HepG2 (cell line): Measurements from ENCODE around the gene KRT81. TPM values are rescaled to one million over a fixed set of nuclear protein-coding genes. Genes with fewer than 3 reads are reported as not detected.
A peak's percentile ranks its signal among the peaks of the same experiment; 100 is the strongest.
"Not testable (repeated sequence)": the region's sequence is repeated elsewhere in the genome, so short reads cannot be mapped to it uniquely, and the experiment has no call there.

Experiments
- ATAC-seq: fragments of 200-7000 bp; cut with Tn5 transposase; 3 replicates; pipeline ENCODE4 v1.9.1; 2020; ENCODE audit warnings: mild to moderate bottlenecking, moderate library complexity
- BruUV-seq: library from RNA; stranded (reverse); fragments of 400-500 nt; replicated peaks from 2 replicates; lab custom pipeline; 2021; lab: Mats Ljungman, UMichigan
- CTCF ChIA-PET: fragments of 300-600 bp; formaldehyde crosslinking; extraction: SDS; loops from one replicate; lab custom pipeline; 2021; ENCODE audit warnings: low total read pairs, inconsistent platforms, low intra/inter-chr PET ratio; lab: Yijun Ruan, JAX
- POLR2A ChIA-PET: fragments of 350-600 bp; sonication (Branson Sonifier 250); formaldehyde crosslinking; loops from one replicate; lab custom pipeline; 2020; ENCODE audit warnings: antibody characterized with exemption, inconsistent platforms; lab: Yijun Ruan, JAX
- DNase-seq: peaks from one replicate; pipeline ENCODE4 v3.0.0-alpha.2; 2015; ENCODE audit warnings: low spot score
- FAIRE-seq: peaks from 3 replicates; lab custom pipeline; 2011; peaks lifted over from hg19 to GRCh38; lab: Jason Lieb, UNC
- H2AFZ ChIP-seq: one replicate; pipeline ENCODE4 v1.6.1; 2011; ENCODE audit warnings: low read length, inconsistent platforms
- H3K27ac ChIP-seq: fragments of 300-600 bp; 3 replicates; pipeline ENCODE4 v1.8.0; 2011; ENCODE audit warnings: mixed run types, mild to moderate bottlenecking, mixed read lengths, low read length, inconsistent platforms; ENCODE audit not compliant: insufficient read depth; ENCODE audit errors: extremely low read length
- H3K27me3 ChIP-seq, 2 experiments: fragments of 200-600 bp in 1 of 2; 2 replicates in 1 of 2; 3 replicates in 1 of 2; pipeline versions ENCODE4 v1.6.0 to v1.8.0; 2011; ENCODE audit warnings: low read length in 2 of 2, mild to moderate bottlenecking in 2 of 2, moderate library complexity in 2 of 2, inconsistent platforms in 1 of 2; ENCODE audit not compliant: insufficient read depth in 2 of 2, control insufficient read depth in 1 of 2
- H3K36me3 ChIP-seq, 2 experiments: fragments of 200-600 bp in 1 of 2; replicated peaks in 1 of 2; 2 replicates in 1 of 2; 3 replicates in 1 of 2; pipeline versions ENCODE4 v1.5.1 to v1.8.0; 2011; ENCODE audit warnings: low read length in 2 of 2, inconsistent platforms in 1 of 2; ENCODE audit not compliant: insufficient read depth in 2 of 2, control insufficient read depth in 1 of 2
- H3K4me1 ChIP-seq: 2 replicates; pipeline ENCODE4 v1.5.1; 2012; ENCODE audit warnings: low read length, inconsistent platforms; ENCODE audit not compliant: insufficient read depth
- H3K4me2 ChIP-seq: 2 replicates; pipeline ENCODE4 v1.6.0; 2011; ENCODE audit warnings: low read depth, low read length, inconsistent platforms
- H3K4me3 ChIP-seq, 3 experiments: fragments of 200-600 bp in 1 of 3; sonication (generic), shearing (Covaris generic) in 1 of 3; replicated peaks in 1 of 3; 2 replicates each; pipeline ENCODE4 v1.5.1; 2011 to 2016; ENCODE audit warnings: low read length in 3 of 3, inconsistent platforms in 2 of 3, low read depth in 2 of 3, mild to moderate bottlenecking in 2 of 3, control low read depth in 1 of 3, mixed read lengths in 1 of 3; ENCODE audit not compliant: insufficient read depth in 1 of 3
- H3K79me2 ChIP-seq: one replicate; pipeline ENCODE4 v1.6.1; 2011; ENCODE audit warnings: low read length, inconsistent platforms; ENCODE audit not compliant: insufficient read depth
- H3K9ac ChIP-seq: 2 replicates; pipeline ENCODE4 v1.6.0; 2011; ENCODE audit warnings: mild to moderate bottlenecking, low read depth, low read length, inconsistent platforms; ENCODE audit not compliant: insufficient read depth
- H3K9me3 ChIP-seq: 2 replicates; pipeline ENCODE4 v1.5.1; 2012; ENCODE audit warnings: mild to moderate bottlenecking, low read length
- H4K20me1 ChIP-seq: 2 replicates; pipeline ENCODE4 v1.6.0; 2011; ENCODE audit warnings: inconsistent platforms, mild to moderate bottlenecking, low read length, moderate library complexity; ENCODE audit not compliant: insufficient read depth
- AHDC1 ChIP-seq: sonication (generic); formaldehyde crosslinking; IDR thresholded peaks from 2 replicates; pipeline ENCODE4 v1.5.1; 2020; ENCODE audit warnings: mild to moderate bottlenecking, missing genetic modification reagents, borderline replicate concordance
- CTCF ChIP-seq: sonication (generic); formaldehyde crosslinking; IDR thresholded peaks from 2 replicates; pipeline ENCODE4 v1.5.0; 2020; ENCODE audit warnings: mild to moderate bottlenecking, missing genetic modification reagents, moderate library complexity
- MTA1 ChIP-seq: sonication (generic); formaldehyde crosslinking; IDR thresholded peaks from 2 replicates; pipeline ENCODE4 v1.4.0; 2020; ENCODE audit warnings: missing genetic modification reagents, mild to moderate bottlenecking, borderline replicate concordance
- PAF1 ChIP-seq: IDR thresholded peaks from 2 replicates; pipeline ENCODE4 v1.6.1; 2016; ENCODE audit warnings: missing genetic modification reagents, missing compliant biosample characterization
- ZFX ChIP-seq: sonication (generic); formaldehyde crosslinking; IDR thresholded peaks from 2 replicates; pipeline ENCODE4 v1.4.0; 2020; ENCODE audit warnings: mild to moderate bottlenecking, low read depth, missing genetic modification reagents, moderate library complexity
- ZNF709 ChIP-seq: sonication (generic); formaldehyde crosslinking; IDR thresholded peaks from 2 replicates; pipeline ENCODE4 v1.5.0; 2020; ENCODE audit warnings: mild to moderate bottlenecking, missing genetic modification reagents
- WGBS: methylation state at CpG from one replicate; pipeline ENCODE4 v1.1.6; 2017; ENCODE audit warnings: low lambda C conversion rate; 5-methylcytosine and 5-hydroxymethylcytosine counted together
- in situ Hi-C: cut with HindIII; loops from 2 replicates; pipeline ENCODE4 v1.10.0; 2017; ENCODE audit warnings: low pct_unique_long_range_greater_than_20kb; ENCODE audit not compliant: extremely low pct_ligation_motif_present
- intact Hi-C: fragments of 100-400 bp; cut with micrococcal nuclease; formaldehyde crosslinking; loops from one replicate; pipeline ENCODE4 v1.10.0; 2022; ENCODE audit not compliant: unreplicated experiment
- polyA plus RNA-seq, 8 experiments: library from polyadenylated mRNA; depleted of rRNA in 3 of 8; stranded (reverse) in 7 of 8; unstranded in 1 of 8; fragments of >200 nt; fragmentation: Illumina TruSeq in 4 of 8; extraction: Trizol in 4 of 8; gene quantifications; 2 replicates each; pipeline versions ENCODE4 v1.2.1 to v1.2.3, GENCODE V29; 2011 to 2016; ENCODE audit warnings: low read depth in 4 of 8, missing spikeins in 1 of 8, mixed read lengths in 1 of 8; ENCODE audit not compliant: insufficient read depth in 1 of 8
- total RNA-seq, 5 experiments: library from RNA; depleted of rRNA; stranded (reverse); fragments of >200 nt; fragmentation: Illumina TruSeq; extraction: Trizol; gene quantifications; 2 replicates each; pipeline ENCODE4 v1.2.3, GENCODE V29; 2016; ENCODE audit warnings: low read depth in 1 of 5

KRT81 gene
- total and polyA plus RNA-seq, 2 of the 13 experiments (the other 11 are each of a cell fraction or from before 2014, with no cell fraction given) = not detected

GRCh38 chr12:52316290-52316689 lies 25.0 kb upstream of the KRT81 start (continued):
- TF ChIP-seq AHDC1 (CRISPR knock-in tag) (no peak), PAF1 (CRISPR knock-in tag) (no peak), ZNF709 (CRISPR knock-in tag) (no peak), MTA1 (no peak)

- H3K9me3 ChIP-seq, H3K4me3 ChIP-seq, in situ Hi-C loops, FAIRE-seq, intact Hi-C loops, H3K4me2 ChIP-seq, POLR2A ChIA-PET, CTCF ChIA-PET, H3K79me2 ChIP-seq, H3K27ac ChIP-seq, BruUV-seq, H3K9ac ChIP-seq, H2AFZ ChIP-seq, H4K20me1 ChIP-seq, H3K36me3 ChIP-seq: not testable (repeated sequence)
- 8% methylated on average over 5 of the region's 9 CpGs for WGBS
- peaks cover 8 to 43% of the 10 kb centered on the region in 2 experiments; a peak in 4 of 5 replicates for H3K27me3 ChIP-seq
- DNase-seq = peak; percentile 9
- peak; percentile 74 for ATAC-seq
- peak; percentile 55 for TF ChIP-seq CTCF (CRISPR knock-in tag)
- peak; percentile 34; the same call in 1 of the 2 replicates for TF ChIP-seq ZFX (CRISPR knock-in tag)
- peaks cover 10% of the 10 kb centered on the region for H3K4me1 ChIP-seq
Measured at GRCh38 chr12:52315721-52316120, 24.4 kb upstream of the KRT81 start.
